Natural killer cell (primary cell): ENCODE data around the gene EXOC4. TPM values are rescaled to one million over a fixed set of nuclear protein-coding genes. Genes with fewer than 3 reads are reported as not detected.
A peak's percentile ranks its signal among the peaks of the same experiment; 100 is the strongest.

Source experiments
- ATAC-seq, 3 donors: fragments of 150-1000 bp in 2 of 3; fragments of 200-7000 bp in 1 of 3; cut with Tn5 transposase; 1 replicate in 1 of 3; 2 replicates in 2 of 3; pipeline ENCODE4 v1.10.0; 2021; ENCODE audit warnings: mild to moderate bottlenecking in 2 of 3, moderate library complexity in 2 of 3
- DNase-seq, 2 donors: peaks; one replicate each; pipeline versions ENCODE4 v3.0.0 to v3.0.0-alpha.2; 2013 to 2021; ENCODE audit warnings: mixed read lengths in 1 of 2
- H3K27ac ChIP-seq: one replicate; pipeline ENCODE4 v1.5.1; 2013; ENCODE audit warnings: mild to moderate bottlenecking, low read length
- H3K27me3 ChIP-seq: one replicate; pipeline ENCODE4 v1.6.1; 2013; ENCODE audit warnings: low read length; ENCODE audit not compliant: control insufficient read depth, insufficient read depth
- H3K36me3 ChIP-seq: one replicate; pipeline ENCODE4 v1.6.1; 2013; ENCODE audit warnings: low read length; ENCODE audit not compliant: control insufficient read depth, insufficient read depth
- H3K4me1 ChIP-seq: one replicate; pipeline ENCODE4 v1.6.1; 2013; ENCODE audit warnings: low read length; ENCODE audit not compliant: control insufficient read depth, insufficient read depth
- H3K4me3 ChIP-seq: one replicate; pipeline ENCODE4 v1.5.1; 2013; ENCODE audit warnings: low read length
- H3K9me3 ChIP-seq: one replicate; pipeline ENCODE4 v1.6.1; 2013; ENCODE audit warnings: low read length; ENCODE audit not compliant: control insufficient read depth, insufficient read depth
- H3K27ac Mint-ChIP-seq, 2 donors: one replicate each; pipeline ENCODE4 v1.8.0; 2022; ENCODE audit warnings: mild to moderate bottlenecking in 2 of 2, mixed read lengths in 2 of 2, moderate library complexity in 1 of 2
- H3K27me3 Mint-ChIP-seq, 2 donors: one replicate each; pipeline ENCODE4 v1.8.0; 2022; ENCODE audit warnings: low read depth in 2 of 2, mixed read lengths in 2 of 2
- H3K36me3 Mint-ChIP-seq: one replicate; pipeline ENCODE4 v1.8.0; 2022; ENCODE audit warnings: mixed read lengths
- H3K4me1 Mint-ChIP-seq, 2 donors: one replicate each; pipeline ENCODE4 v1.8.0; 2022; ENCODE audit warnings: mixed read lengths in 2 of 2
- H3K4me3 Mint-ChIP-seq: one replicate; pipeline ENCODE4 v1.8.0; 2022; ENCODE audit warnings: mild to moderate bottlenecking, moderate library complexity, mixed read lengths
- H3K9me3 Mint-ChIP-seq, 2 donors: one replicate each; pipeline ENCODE4 v1.8.0; 2022; ENCODE audit warnings: mixed read lengths in 2 of 2
- CTCF ChIP-seq: fragments of 200-600 bp; IDR thresholded peaks from one replicate; pipeline ENCODE4 v1.8.0; 2022; ENCODE audit warnings: antibody characterized with exemption
- WGBS: methylation state at CpG from one replicate; pipeline ENCODE4 v1.1.7; 2013; ENCODE audit warnings: missing lambda C conversion rate; ENCODE audit not compliant: insufficient coverage; 5-methylcytosine and 5-hydroxymethylcytosine counted together
- intact Hi-C: fragments of 100-400 bp; cut with micrococcal nuclease; formaldehyde crosslinking; loops from one replicate; pipeline ENCODE4 v1.14.2; 2022
- total RNA-seq, 4 donors: library from RNA; stranded (reverse); fragments of 120-200 nt in 1 of 4; gene quantifications; one replicate each; pipeline versions ENCODE4 v1.2.3 to v1.2.4, GENCODE V29; 2013 to 2022

Gene EXOC4
- total RNA-seq, 3 donors from 2014 or later (not counting 1 experiment from before 2014, with no cell fraction given): 105 to 148 (median 123) TPM

GRCh38 chr7:133742709-133743538, 490.0 kb downstream of the EXOC4 start:
- H3K4me3 Mint-ChIP-seq: no peak overlapping the region

GRCh38 chr7:133744451-133744850, 491.6 kb downstream of the EXOC4 start:
- H3K27ac Mint-ChIP-seq: no peak overlapping the region
- ATAC-seq: no peak

More at GRCh38 chr7:133742709-133743538, 490.0 kb downstream of the EXOC4 start:
- Mint-ChIP-seq H3K9me3 (no peaks in the 10 kb centered on the region), H3K27me3 (no peaks in the 10 kb centered on the region), H3K4me1 (peaks cover 10 to 11% of the 10 kb centered on the region in 2 donors), H3K36me3 (no peaks in the 10 kb centered on the region), H3K27ac (no peak overlapping the region)
- TF ChIP-seq CTCF: no peak
- ATAC-seq (no peak), DNase-seq (peak in 1 of 2 donors; percentile 5)
- no peaks in the 10 kb centered on the region for H3K27me3 ChIP-seq
- intact Hi-C loops: no loop called here
- H3K4me3 ChIP-seq: no peak overlapping the region
- H3K9me3 ChIP-seq: no peaks in the 10 kb centered on the region
- H3K4me1 ChIP-seq: no peaks in the 10 kb centered on the region
- no peaks in the 10 kb centered on the region for H3K36me3 ChIP-seq
- H3K27ac ChIP-seq: no peak overlapping the region
- WGBS: 74% methylated on average over 4 of the region's 6 CpGs

GRCh38 chr7:133746305-133746704, 493.4 kb downstream of the EXOC4 start:
- H3K27ac ChIP-seq: no peak overlapping the region
- no peaks in the 10 kb centered on the region for H3K9me3 ChIP-seq
- H3K36me3 Mint-ChIP-seq: no peaks in the 10 kb centered on the region
- H3K27me3 ChIP-seq: no peaks in the 10 kb centered on the region
- no peak for ATAC-seq
- no peak overlapping the region for H3K4me3 Mint-ChIP-seq
- H3K9me3 Mint-ChIP-seq: no peaks in the 10 kb centered on the region
- WGBS: 100% methylated on average over 2 of the region's 3 CpGs
- H3K4me1 ChIP-seq: no peaks in the 10 kb centered on the region
- no peak for DNase-seq
- intact Hi-C loops: no loop called here
- no peaks in the 10 kb centered on the region for H3K27me3 Mint-ChIP-seq
- no peak for TF ChIP-seq CTCF
- H3K4me1 Mint-ChIP-seq: peaks cover under 1 to 8% of the 10 kb centered on the region in 2 donors
- no peaks in the 10 kb centered on the region for H3K36me3 ChIP-seq
- H3K27ac Mint-ChIP-seq: no peak overlapping the region
- H3K4me3 ChIP-seq: no peak overlapping the region

More at GRCh38 chr7:133744451-133744850, 491.6 kb downstream of the EXOC4 start:
- H3K4me3 Mint-ChIP-seq: no peak overlapping the region
- Histone ChIP-seq H3K9me3 (no peaks in the 10 kb centered on the region), H3K27me3 (no peaks in the 10 kb centered on the region), H3K4me3 (no peak overlapping the region), H3K27ac (no peak overlapping the region), H3K36me3 (no peaks in the 10 kb centered on the region), H3K4me1 (no peaks in the 10 kb centered on the region)
- no peak for DNase-seq
- TF ChIP-seq CTCF: no peak
- no peaks in the 10 kb centered on the region for H3K36me3 Mint-ChIP-seq
- intact Hi-C loops: no loop called here
- peaks cover 10 to 11% of the 10 kb centered on the region in 2 donors for H3K4me1 Mint-ChIP-seq
- WGBS: 97% methylated on average over 3 of the region's 3 CpGs
- H3K9me3 Mint-ChIP-seq: no peaks in the 10 kb centered on the region
- H3K27me3 Mint-ChIP-seq: no peaks in the 10 kb centered on the region
